HEK293 (cell line): ENCODE measurements around the gene JAML.
A peak's percentile ranks its signal among the peaks of the same experiment; 100 is the strongest.

Source experiments
- CTCF ChIA-PET: fragments of 350-600 bp; formaldehyde crosslinking; extraction: SDS; loops from one replicate; lab custom pipeline; 2021; ENCODE audit warnings: antibody characterized with exemption; lab: Yijun Ruan, JAX
- POLR2A ChIA-PET: fragments of 300-600 bp; formaldehyde crosslinking; extraction: SDS; loops from one replicate; lab custom pipeline; 2020; ENCODE audit warnings: antibody characterized with exemption, inconsistent platforms; lab: Yijun Ruan, JAX
- H3K27ac ChIP-seq: fragments of 200-500 bp; sonication (Bioruptor generic); 2 replicates; pipeline ENCODE4 v1.5.1; 2014; ENCODE audit warnings: low read depth, low read length, control low read depth, inconsistent platforms; ENCODE audit errors: extremely low read depth
- H3K36me3 ChIP-seq, 2 experiments: fragments of 200-500 bp in 1 of 2; sonication (Bioruptor generic) in 1 of 2; 1 replicate in 1 of 2; 2 replicates in 1 of 2; pipeline ENCODE4 v1.5.1; 2014 to 2017; ENCODE audit warnings: inconsistent platforms in 2 of 2, low read length in 2 of 2; ENCODE audit not compliant: control insufficient read depth in 2 of 2, insufficient read depth in 1 of 2
- H3K4me1 ChIP-seq: fragments of 200-500 bp; sonication (Bioruptor generic); 2 replicates; pipeline ENCODE4 v1.5.1; 2014; ENCODE audit warnings: mild to moderate bottlenecking, low read length, inconsistent platforms; ENCODE audit not compliant: control insufficient read depth, insufficient read depth
- H3K4me3 ChIP-seq: 2 replicates; pipeline ENCODE4 v1.5.1; 2011; ENCODE audit warnings: low read depth, mild to moderate bottlenecking, control low read depth, low read length, moderate library complexity
- H3K9me3 ChIP-seq: fragments of 200-500 bp; sonication (Bioruptor generic); 2 replicates; pipeline ENCODE4 v1.5.1; 2014; ENCODE audit warnings: low read depth, low read length, inconsistent platforms; ENCODE audit not compliant: control insufficient read depth, insufficient read depth
- REPIN1 ChIP-seq: fragments of 450-650 bp; formaldehyde crosslinking; IDR thresholded peaks from 2 replicates; pipeline ENCODE4 v1.5.1; 2017; ENCODE audit warnings: missing biosample characterization, missing genetic modification characterization, low read depth
- SP2 ChIP-seq: fragments of 450-650 bp; formaldehyde crosslinking; IDR thresholded peaks from 2 replicates; pipeline ENCODE4 v1.5.1; 2016; ENCODE audit warnings: missing biosample characterization, missing genetic modification characterization
- ZNF157 ChIP-seq: fragments of 450-650 bp; formaldehyde crosslinking; IDR thresholded peaks from 2 replicates; pipeline ENCODE4 v1.5.1; 2016; ENCODE audit warnings: missing biosample characterization, missing genetic modification characterization
- ZNF175 ChIP-seq: fragments of 450-650 bp; formaldehyde crosslinking; IDR thresholded peaks from 2 replicates; pipeline ENCODE4 v1.5.1; 2016; ENCODE audit warnings: missing biosample characterization, missing genetic modification characterization
- ZNF2 ChIP-seq: fragments of 450-650 bp; formaldehyde crosslinking; IDR thresholded peaks from 2 replicates; pipeline ENCODE4 v1.5.1; 2016; ENCODE audit warnings: missing biosample characterization, missing genetic modification characterization
- ZNF223 ChIP-seq: fragments of 450-650 bp; formaldehyde crosslinking; IDR thresholded peaks from 2 replicates; pipeline ENCODE4 v1.5.1; 2016; ENCODE audit warnings: missing biosample characterization, missing genetic modification characterization
- ZNF350 ChIP-seq: fragments of 450-650 bp; formaldehyde crosslinking; IDR thresholded peaks from 2 replicates; pipeline ENCODE4 v1.5.0; 2017; ENCODE audit warnings: missing biosample characterization, mild to moderate bottlenecking, missing genetic modification characterization
- ZNF354C ChIP-seq: fragments of 450-650 bp; formaldehyde crosslinking; IDR thresholded peaks from 2 replicates; pipeline ENCODE4 v1.5.1; 2016; ENCODE audit warnings: missing biosample characterization, missing genetic modification characterization, low read depth, borderline replicate concordance
- ZNF658 ChIP-seq: fragments of 450-650 bp; formaldehyde crosslinking; IDR thresholded peaks from 2 replicates; pipeline ENCODE4; 2016; ENCODE audit warnings: missing biosample characterization, missing genetic modification characterization
- ZNF677 ChIP-seq: fragments of 450-650 bp; IDR thresholded peaks from 2 replicates; pipeline ENCODE4 v1.5.0; 2018; ENCODE audit warnings: missing biosample characterization, mild to moderate bottlenecking, missing genetic modification characterization, moderate library complexity
- ZNF768 ChIP-seq: fragments of 450-650 bp; formaldehyde crosslinking; IDR thresholded peaks from 2 replicates; pipeline ENCODE4 v1.5.1; 2018; ENCODE audit warnings: missing biosample characterization, mild to moderate bottlenecking, missing genetic modification characterization
- TF ChIP-seq, protein P1 (sequence below): fragments of 450-650 bp; formaldehyde crosslinking; IDR thresholded peaks from 2 replicates; pipeline ENCODE4 v1.5.1; 2016; ENCODE audit warnings: missing biosample characterization, missing genetic modification characterization
- TF ChIP-seq, protein P2 (sequence below): fragments of 450-650 bp; formaldehyde crosslinking; IDR thresholded peaks from 2 replicates; pipeline ENCODE4 v1.5.1; 2017; ENCODE audit warnings: missing biosample characterization, mild to moderate bottlenecking, missing genetic modification characterization, moderate library complexity
- TF ChIP-seq, protein P3 (sequence below): fragments of 450-650 bp; formaldehyde crosslinking; IDR thresholded peaks from 2 replicates; pipeline ENCODE4 v1.5.1; 2017; ENCODE audit warnings: missing biosample characterization, missing genetic modification characterization
- TF ChIP-seq, protein P4 (sequence below): fragments of 450-650 bp; formaldehyde crosslinking; optimal IDR thresholded peaks from 2 replicates; pipeline ENCODE3; 2016; ENCODE audit warnings: missing biosample characterization, mild to moderate bottlenecking, missing genetic modification characterization
- TF ChIP-seq, protein P5 (sequence below): fragments of 450-650 bp; formaldehyde crosslinking; IDR thresholded peaks from 2 replicates; pipeline ENCODE4 v1.5.0; 2017; ENCODE audit warnings: missing biosample characterization, missing genetic modification characterization, borderline replicate concordance
- TF ChIP-seq, protein P6 (sequence below): fragments of 450-650 bp; formaldehyde crosslinking; IDR thresholded peaks from 2 replicates; pipeline ENCODE4 v1.5.1; 2017; ENCODE audit warnings: missing biosample characterization, missing genetic modification characterization
- TF ChIP-seq, protein P7 (sequence below): fragments of 450-650 bp; formaldehyde crosslinking; IDR thresholded peaks from 2 replicates; pipeline ENCODE4 v1.5.1; 2016; ENCODE audit warnings: missing biosample characterization, missing genetic modification characterization

JAML gene

DNA sequence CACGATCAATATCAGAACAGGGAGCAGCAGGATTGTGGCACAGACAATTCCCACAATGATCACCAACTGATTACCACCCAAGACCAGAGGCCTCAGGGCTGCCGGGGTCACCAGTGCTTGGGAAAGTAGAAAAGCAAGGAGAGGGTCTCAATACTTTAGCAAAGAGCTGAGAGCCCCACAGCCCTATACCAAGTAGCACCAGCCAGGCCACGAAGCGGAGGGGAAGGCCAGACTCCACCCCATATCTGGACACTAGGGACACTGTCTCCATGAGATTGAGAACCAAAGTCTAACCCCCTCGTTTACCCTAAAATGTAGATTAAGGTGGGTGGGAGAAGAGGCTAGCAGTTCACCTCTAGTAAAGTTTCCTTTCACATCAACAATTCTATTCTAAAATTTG is 24.3 kb downstream of the JAML start:
- H3K36me3 ChIP-seq = no peaks in the 10 kb centered on the region
- no peak for TF ChIP-seq ZNF175
- ChIA-PET CTCF (interaction anchor here (0.6 to 3.3 kb wide), 2 partner anchors 152 to 1215 kb away, joined by 3 to 52 read pairs; no protein-coding TSS in a partner anchor), POLR2A (no interaction called here)
- no peak overlapping the region for H3K4me3 ChIP-seq
- no peaks in the 10 kb centered on the region for H3K9me3 ChIP-seq
- no peaks in the 10 kb centered on the region for H3K4me1 ChIP-seq
- H3K27ac ChIP-seq = no peak overlapping the region

DNA sequence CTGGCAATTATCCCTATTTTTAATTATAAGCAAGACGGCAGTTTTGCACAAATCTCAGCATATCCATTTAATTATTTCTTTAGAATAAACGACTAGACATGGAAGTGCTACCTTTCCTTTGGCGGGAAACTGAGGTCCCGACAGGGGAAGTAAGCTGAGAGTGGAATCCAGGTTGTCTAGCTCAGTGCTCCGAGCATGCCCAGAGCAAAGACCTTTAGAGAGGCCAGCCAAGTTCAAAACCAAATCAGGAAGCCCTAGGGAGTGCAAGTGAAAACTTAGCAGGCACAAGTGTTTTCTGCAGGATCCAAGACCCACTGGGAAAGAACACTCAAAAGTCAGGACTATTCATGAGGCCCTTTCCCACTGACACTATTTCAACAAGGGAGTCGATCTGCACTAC is 25.7 kb downstream of the JAML start:
- no peaks in the 10 kb centered on the region for H3K36me3 ChIP-seq
- no peak for TF ChIP-seq REPIN1 (tag by site-specific recombination)
- no peak for TF ChIP-seq SP2
- TF ChIP-seq ZNF677 (tag by site-specific recombination) = no peak
- no peak for TF ChIP-seq ZNF2 (tag by site-specific recombination)
- TF ChIP-seq, protein P1, sequence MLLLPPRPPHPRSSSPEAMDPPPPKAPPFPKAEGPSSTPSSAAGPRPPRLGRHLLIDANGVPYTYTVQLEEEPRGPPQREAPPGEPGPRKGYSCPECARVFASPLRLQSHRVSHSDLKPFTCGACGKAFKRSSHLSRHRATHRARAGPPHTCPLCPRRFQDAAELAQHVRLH (tag by site-specific recombination) = no peak
- TF ChIP-seq ZNF157 (tag by site-specific recombination) = no peak
- TF ChIP-seq ZNF350 (tag by site-specific recombination) = no peak
- TF ChIP-seq, protein P2, sequence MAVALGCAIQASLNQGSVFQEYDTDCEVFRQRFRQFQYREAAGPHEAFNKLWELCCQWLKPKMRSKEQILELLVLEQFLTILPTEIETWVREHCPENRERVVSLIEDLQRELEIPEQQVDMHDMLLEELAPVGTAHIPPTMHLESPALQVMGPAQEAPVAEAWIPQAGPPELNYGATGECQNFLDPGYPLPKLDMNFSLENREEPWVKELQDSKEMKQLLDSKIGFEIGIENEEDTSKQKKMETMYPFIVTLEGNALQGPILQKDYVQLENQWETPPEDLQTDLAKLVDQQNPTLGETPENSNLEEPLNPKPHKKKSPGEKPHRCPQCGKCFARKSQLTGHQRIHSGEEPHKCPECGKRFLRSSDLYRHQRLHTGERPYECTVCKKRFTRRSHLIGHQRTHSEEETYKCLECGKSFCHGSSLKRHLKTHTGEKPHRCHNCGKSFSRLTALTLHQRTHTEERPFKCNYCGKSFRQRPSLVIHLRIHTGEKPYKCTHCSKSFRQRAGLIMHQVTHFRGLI (tag by site-specific recombination) = no peak
- TF ChIP-seq, protein P3, sequence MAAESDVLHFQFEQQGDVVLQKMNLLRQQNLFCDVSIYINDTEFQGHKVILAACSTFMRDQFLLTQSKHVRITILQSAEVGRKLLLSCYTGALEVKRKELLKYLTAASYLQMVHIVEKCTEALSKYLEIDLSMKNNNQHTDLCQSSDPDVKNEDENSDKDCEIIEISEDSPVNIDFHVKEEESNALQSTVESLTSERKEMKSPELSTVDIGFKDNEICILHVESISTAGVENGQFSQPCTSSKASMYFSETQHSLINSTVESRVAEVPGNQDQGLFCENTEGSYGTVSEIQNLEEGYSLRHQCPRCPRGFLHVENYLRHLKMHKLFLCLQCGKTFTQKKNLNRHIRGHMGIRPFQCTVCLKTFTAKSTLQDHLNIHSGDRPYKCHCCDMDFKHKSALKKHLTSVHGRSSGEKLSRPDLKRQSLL (tag by site-specific recombination) = no peak
- TF ChIP-seq, all 188 proteins: peak for 0
- Histone ChIP-seq H3K9me3 (no peaks in the 10 kb centered on the region), H3K4me3 (no peak overlapping the region), H3K4me1 (no peaks in the 10 kb centered on the region), H3K27ac (no peak overlapping the region)
- ChIA-PET POLR2A (interaction anchor here (0.6 kb wide), 1 partner anchor 373 kb away, joined by 3 read pairs; the partner anchor contains the start of gene ARCN1), CTCF (interaction anchor here (0.6 to 3.3 kb wide), 44 partner anchors 11 to 348 kb away, joined by 3 to 52 read pairs (median 6); partner anchors contain the start of genes MPZL3, SCN2B and UBE4A)

DNA sequence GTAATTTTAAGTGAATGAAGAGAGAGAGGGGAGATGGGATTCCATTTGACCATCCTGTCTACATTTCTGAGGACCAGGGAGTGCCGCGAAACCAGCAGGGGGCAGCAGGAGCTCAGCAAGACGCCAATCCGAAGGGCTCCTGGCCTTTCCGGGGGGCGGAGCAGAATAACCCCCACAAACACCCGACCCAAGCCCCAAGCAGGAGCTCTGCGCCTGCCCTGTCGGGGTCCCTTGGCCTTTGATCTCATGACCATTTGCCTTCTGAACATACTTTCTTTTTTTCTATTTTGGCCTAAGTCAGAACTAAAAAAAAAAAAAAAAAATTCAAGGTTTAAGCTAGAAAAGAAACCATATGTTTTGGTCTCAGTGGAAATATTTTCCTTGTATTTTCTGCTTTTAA is 26.4 kb downstream of the JAML start:
- Histone ChIP-seq H3K36me3 (no peaks in the 10 kb centered on the region), H3K4me1 (no peaks in the 10 kb centered on the region), H3K27ac (no peak overlapping the region), H3K4me3 (no peak overlapping the region; the same call in 1 of the 2 replicates), H3K9me3 (no peaks in the 10 kb centered on the region)
- ChIA-PET POLR2A (interaction anchor here (0.6 to 0.7 kb wide), 2 partner anchors 217 to 374 kb away, joined by 3 to 4 read pairs; partner anchors contain the start of gene ARCN1), CTCF (interaction anchor here (0.6 to 3.3 kb wide), 64 partner anchors 8 to 953 kb away, joined by 3 to 52 read pairs (median 5); partner anchors contain the start of genes MPZL3, SCN2B and UBE4A)
- TF ChIP-seq ZNF354C (tag by site-specific recombination) (no peak), ZNF768 (tag by site-specific recombination) (no peak), ZNF223 (tag by site-specific recombination) (no peak), ZNF658 (tag by site-specific recombination) (no peak)
- TF ChIP-seq, protein P4, sequence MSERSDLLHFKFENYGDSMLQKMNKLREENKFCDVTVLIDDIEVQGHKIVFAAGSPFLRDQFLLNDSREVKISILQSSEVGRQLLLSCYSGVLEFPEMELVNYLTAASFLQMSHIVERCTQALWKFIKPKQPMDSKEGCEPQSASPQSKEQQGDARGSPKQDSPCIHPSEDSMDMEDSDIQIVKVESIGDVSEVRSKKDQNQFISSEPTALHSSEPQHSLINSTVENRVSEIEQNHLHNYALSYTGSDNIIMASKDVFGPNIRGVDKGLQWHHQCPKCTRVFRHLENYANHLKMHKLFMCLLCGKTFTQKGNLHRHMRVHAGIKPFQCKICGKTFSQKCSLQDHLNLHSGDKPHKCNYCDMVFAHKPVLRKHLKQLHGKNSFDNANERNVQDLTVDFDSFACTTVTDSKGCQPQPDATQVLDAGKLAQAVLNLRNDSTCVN (tag by site-specific recombination) = no peak
- TF ChIP-seq, protein P5, sequence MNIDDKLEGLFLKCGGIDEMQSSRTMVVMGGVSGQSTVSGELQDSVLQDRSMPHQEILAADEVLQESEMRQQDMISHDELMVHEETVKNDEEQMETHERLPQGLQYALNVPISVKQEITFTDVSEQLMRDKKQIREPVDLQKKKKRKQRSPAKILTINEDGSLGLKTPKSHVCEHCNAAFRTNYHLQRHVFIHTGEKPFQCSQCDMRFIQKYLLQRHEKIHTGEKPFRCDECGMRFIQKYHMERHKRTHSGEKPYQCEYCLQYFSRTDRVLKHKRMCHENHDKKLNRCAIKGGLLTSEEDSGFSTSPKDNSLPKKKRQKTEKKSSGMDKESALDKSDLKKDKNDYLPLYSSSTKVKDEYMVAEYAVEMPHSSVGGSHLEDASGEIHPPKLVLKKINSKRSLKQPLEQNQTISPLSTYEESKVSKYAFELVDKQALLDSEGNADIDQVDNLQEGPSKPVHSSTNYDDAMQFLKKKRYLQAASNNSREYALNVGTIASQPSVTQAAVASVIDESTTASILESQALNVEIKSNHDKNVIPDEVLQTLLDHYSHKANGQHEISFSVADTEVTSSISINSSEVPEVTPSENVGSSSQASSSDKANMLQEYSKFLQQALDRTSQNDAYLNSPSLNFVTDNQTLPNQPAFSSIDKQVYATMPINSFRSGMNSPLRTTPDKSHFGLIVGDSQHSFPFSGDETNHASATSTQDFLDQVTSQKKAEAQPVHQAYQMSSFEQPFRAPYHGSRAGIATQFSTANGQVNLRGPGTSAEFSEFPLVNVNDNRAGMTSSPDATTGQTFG (tag by site-specific recombination) = no peak
- TF ChIP-seq, protein P6, sequence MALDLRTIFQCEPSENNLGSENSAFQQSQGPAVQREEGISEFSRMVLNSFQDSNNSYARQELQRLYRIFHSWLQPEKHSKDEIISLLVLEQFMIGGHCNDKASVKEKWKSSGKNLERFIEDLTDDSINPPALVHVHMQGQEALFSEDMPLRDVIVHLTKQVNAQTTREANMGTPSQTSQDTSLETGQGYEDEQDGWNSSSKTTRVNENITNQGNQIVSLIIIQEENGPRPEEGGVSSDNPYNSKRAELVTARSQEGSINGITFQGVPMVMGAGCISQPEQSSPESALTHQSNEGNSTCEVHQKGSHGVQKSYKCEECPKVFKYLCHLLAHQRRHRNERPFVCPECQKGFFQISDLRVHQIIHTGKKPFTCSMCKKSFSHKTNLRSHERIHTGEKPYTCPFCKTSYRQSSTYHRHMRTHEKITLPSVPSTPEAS (tag by site-specific recombination) = no peak
- TF ChIP-seq, protein P7, sequence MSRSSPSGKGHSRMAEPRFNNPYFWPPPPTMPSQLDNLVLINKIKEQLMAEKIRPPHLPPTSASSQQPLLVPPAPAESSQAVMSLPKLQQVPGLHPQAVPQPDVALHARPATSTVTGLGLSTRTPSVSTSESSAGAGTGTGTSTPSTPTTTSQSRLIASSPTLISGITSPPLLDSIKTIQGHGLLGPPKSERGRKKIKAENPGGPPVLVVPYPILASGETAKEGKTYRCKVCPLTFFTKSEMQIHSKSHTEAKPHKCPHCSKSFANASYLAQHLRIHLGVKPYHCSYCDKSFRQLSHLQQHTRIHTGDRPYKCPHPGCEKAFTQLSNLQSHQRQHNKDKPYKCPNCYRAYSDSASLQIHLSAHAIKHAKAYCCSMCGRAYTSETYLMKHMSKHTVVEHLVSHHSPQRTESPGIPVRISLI (tag by site-specific recombination) = peak; percentile 25; the same call in 1 of the 2 replicates
